HUES48 (cell line): ENCODE measurements around the gene ZRANB3.
"Not testable (repeated sequence)": the region's sequence is repeated elsewhere in the genome, so short reads cannot be mapped to it uniquely, and the experiment has no call there.

Experiments
- H3K27ac ChIP-seq: one replicate; pipeline ENCODE4 v1.7.0; 2013; ENCODE audit warnings: low read depth, low read length, inconsistent platforms
- H3K27me3 ChIP-seq: 2 replicates; pipeline ENCODE4 v1.6.1; 2013; ENCODE audit warnings: mild to moderate bottlenecking, low read length; ENCODE audit not compliant: control insufficient read depth, insufficient read depth
- H3K36me3 ChIP-seq: 2 replicates; pipeline ENCODE4 v1.6.1; 2013; ENCODE audit warnings: low read length; ENCODE audit not compliant: control insufficient read depth, insufficient read depth
- H3K4me1 ChIP-seq: 2 replicates; pipeline ENCODE4 v1.6.1; 2013; ENCODE audit warnings: mild to moderate bottlenecking, low read length; ENCODE audit not compliant: control insufficient read depth, insufficient read depth
- H3K4me3 ChIP-seq: 2 replicates; pipeline ENCODE4 v1.5.1; 2013; ENCODE audit warnings: mild to moderate bottlenecking, low read depth, low read length
- H3K9ac ChIP-seq: 2 replicates; pipeline ENCODE4 v1.6.1; 2013; ENCODE audit warnings: mild to moderate bottlenecking, low read depth, low read length, moderate library complexity
- H3K9me3 ChIP-seq: 2 replicates; pipeline ENCODE4 v1.6.1; 2013; ENCODE audit warnings: low read length; ENCODE audit not compliant: control insufficient read depth, insufficient read depth

ZRANB3 gene

DNA sequence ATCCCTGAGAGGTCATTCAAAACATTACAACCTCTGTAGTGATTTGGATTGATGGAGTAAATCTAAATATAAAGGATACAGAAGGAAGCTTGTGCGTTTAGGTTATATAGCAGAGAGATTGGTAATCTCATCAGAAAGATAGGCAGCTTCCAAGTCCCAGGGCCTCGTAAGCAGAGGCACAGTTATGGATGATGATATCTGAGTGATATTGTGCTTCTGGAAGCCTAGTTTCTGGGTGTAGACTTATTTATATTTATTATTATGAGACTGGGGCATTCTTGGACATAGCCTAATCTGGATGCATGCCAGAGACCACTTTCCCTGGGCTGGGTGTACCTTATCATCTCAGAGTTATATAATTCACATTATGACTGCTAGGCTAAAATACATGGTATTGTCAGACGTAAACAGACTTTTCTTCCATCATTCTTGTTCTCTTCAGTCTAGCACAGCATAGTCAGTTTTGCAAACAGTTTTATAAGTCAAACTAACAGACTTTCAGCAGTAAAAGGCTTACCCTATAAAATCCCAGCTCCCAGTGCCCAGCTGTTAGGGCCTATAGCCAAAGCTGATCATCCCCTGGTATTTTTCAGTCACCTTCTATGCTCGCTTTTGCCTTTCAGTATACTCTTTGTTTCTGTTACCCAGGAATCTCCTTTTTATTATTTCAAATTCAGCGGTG, 431.1 kb downstream of the ZRANB3 start:
- no peak overlapping the region for H3K9ac ChIP-seq
- no peak overlapping the region for H3K27ac ChIP-seq
- H3K27me3 ChIP-seq = no peaks in the 10 kb centered on the region
- H3K9me3 ChIP-seq = peaks cover 11% of the 10 kb centered on the region
- H3K4me1 ChIP-seq = no peaks in the 10 kb centered on the region
- H3K4me3 ChIP-seq = no peak overlapping the region
- peaks cover 3% of the 10 kb centered on the region for H3K36me3 ChIP-seq

DNA sequence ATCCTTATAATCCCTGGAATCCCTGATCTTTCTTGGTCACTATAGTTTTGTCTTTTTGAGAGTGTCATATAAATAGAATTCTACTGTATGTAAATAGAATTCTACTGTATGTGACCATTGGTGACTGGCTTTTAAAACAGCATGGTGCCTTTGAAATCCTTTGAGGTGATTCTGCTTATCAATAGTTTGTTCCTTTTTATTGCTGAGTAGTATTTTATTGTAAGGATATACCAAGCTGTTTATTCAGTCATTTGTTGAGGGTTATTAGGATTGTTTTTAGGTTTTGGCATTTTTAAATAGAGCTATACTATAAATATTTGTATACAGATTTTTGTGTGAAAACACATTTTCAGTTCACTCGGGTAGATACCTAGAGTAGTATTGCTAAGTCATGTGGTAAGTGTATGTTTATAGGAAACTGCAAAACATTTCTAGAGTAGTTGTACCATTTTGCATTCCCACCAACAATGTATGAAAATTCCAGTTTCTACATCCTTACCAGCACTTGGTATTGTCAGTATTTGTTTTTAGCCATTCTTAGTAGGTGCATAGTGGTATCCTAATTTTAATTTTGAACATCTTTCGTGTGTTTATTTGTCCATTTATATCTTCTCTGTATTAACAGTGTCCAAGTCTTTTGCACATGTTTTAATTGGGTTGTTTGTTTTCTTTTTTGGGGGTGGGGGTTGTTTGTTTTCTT, 433.3 kb downstream of the ZRANB3 start:
- no peak overlapping the region for H3K4me3 ChIP-seq
- H3K9ac ChIP-seq = no peak overlapping the region
- peaks cover 3% of the 10 kb centered on the region; the same call in 1 of the 2 replicates for H3K9me3 ChIP-seq
- H3K27ac ChIP-seq = no peak overlapping the region
- H3K4me1 ChIP-seq = no peaks in the 10 kb centered on the region
- H3K27me3 ChIP-seq = no peaks in the 10 kb centered on the region
- H3K36me3 ChIP-seq = peaks cover 20% of the 10 kb centered on the region

DNA sequence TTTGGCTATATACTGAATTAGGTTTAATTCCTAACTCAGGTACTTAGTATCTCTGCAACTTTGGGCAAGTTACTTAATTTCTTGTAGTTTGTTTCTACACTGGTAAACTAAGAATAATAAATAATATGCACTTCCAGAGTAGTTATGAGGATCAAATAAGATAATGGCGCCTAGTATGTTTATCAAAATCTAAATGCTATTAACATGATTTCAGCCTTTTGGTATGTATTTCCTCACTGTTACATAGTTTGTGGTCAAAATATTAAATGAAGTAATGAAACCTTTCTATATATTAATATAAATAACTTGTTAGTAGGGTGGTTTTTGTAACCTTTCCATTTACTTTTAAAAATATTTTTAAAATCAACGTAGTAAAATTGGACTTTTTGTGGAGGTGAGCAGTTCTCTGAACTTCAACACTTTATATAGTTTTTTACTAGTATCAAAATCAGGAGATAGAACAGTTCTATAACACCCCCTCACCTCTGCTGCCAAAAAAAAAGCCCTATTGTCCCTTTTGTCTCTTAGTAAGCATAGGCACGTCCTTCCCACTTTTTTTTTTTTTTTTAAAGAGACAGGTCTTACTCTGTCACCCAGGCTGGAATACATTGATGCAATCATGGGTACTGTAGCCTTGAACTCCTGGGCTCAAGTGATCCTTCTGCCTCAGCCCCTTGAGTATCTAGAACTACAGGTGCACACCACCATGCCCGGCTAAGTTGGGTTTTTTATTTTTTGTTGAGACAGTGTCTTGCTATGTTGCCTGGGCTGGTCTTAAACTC, 434.2 kb downstream of the ZRANB3 start:
- H3K36me3 ChIP-seq = peaks cover 20% of the 10 kb centered on the region
- H3K4me1 ChIP-seq = no peaks in the 10 kb centered on the region
- H3K4me3 ChIP-seq = no peak overlapping the region
- no peak overlapping the region for H3K9ac ChIP-seq
- no peaks in the 10 kb centered on the region for H3K27me3 ChIP-seq
- H3K27ac ChIP-seq = no peak overlapping the region
- no peaks in the 10 kb centered on the region for H3K9me3 ChIP-seq

DNA sequence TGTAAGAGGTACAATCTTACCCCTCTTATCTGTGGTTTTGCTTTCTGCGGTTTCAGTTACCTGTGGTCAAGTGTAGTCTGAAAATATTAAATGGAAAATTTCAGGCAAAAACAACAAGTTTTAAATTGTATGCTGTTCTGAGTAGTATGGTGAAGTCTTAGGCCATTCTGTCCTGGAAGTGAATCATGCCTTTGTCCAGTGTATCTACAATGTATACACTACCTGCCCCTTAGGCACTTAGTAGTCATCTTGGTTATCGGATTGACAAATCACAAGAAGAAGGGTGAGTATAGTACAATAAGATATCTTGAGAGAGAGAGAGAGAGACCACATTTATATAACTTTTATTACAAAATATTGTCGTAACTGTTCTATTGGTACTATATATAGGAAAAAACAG, 435.4 kb downstream of the ZRANB3 start:
- Histone ChIP-seq H3K27me3 (no peaks in the 10 kb centered on the region), H3K9me3 (no peaks in the 10 kb centered on the region), H3K9ac (no peak overlapping the region), H3K4me3 (no peak overlapping the region), H3K36me3 (peaks cover 20% of the 10 kb centered on the region), H3K4me1 (no peaks in the 10 kb centered on the region), H3K27ac (no peak overlapping the region)

DNA sequence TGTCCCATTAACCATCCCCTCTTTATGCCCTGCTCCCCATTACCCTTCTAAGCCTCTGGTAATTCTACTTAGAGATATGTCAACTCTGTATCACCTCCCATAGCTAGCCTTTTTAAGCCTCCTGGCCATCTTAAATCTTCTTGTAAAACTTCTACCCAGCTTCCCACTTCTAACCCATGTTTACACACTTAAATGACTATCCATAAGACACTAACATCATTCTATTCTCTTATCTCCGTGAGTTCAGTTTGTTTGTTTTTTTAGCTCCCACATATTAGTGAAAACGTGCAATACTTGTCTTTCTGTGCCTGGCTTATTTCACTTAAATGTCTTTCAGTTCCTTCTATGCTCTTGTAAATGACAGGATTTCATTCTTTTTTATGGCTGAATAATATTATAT, 436.5 kb downstream of the ZRANB3 start:
- H3K9me3 ChIP-seq = no peaks in the 10 kb centered on the region
- no peaks in the 10 kb centered on the region for H3K27me3 ChIP-seq
- H3K4me3 ChIP-seq = no peak overlapping the region
- H3K9ac ChIP-seq = no peak overlapping the region
- peaks cover 20% of the 10 kb centered on the region for H3K36me3 ChIP-seq
- H3K4me1 ChIP-seq = no peaks in the 10 kb centered on the region
- no peak overlapping the region for H3K27ac ChIP-seq

DNA sequence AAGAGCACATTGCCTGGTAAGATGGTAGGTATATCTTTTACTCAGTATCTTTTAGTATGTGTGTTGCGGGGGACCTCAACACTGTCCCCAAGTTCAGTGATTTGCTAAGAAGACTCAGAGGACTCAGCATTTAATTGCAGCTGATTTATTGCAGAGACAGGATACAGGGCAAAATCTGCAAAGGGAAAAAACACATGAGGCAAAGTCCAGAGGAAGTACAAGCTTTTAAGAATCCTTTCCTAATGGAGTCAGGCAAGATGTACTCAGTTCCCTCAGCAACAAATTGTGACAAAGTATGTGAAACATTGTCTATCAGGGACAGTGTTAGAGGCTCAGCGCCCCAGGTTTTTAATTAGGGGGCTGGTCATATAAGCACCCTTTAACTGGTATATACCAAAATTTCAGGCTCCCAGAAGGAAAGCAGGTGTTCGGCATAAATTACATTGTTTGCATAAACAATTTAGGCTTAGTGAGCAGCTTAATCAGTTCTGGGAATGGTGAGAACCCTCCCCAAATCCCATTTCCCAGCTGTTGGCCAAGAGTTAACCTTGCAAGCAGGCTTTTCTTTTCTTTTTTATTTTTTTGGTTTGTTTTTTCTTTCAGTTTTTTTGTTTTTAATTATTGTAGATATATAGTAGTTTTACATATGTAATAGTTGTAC, 437.2 kb downstream of the ZRANB3 start:
- Histone ChIP-seq H3K27ac (no peak overlapping the region), H3K36me3 (peaks cover 20% of the 10 kb centered on the region)

DNA sequence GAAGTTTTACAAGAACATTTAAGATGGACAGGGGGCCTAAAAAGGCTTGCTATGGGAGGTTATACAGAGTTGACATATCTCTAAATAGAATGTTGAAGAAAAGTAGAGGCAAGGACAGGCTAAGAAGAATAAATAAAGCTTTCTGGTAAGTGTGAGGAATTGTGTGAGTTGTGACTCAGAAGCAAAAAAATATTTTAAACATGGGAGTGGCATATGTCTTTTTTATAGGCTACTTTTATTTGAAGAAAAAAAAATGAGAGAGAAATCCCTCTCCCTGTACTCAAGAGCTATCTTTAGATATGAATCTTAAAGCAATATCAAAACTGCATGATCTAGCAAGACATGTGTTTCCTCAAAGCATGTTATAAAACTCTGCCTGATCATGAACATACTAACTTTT, 437.8 kb downstream of the ZRANB3 start:
- Histone ChIP-seq H3K9me3 (no peaks in the 10 kb centered on the region), H3K4me1 (no peaks in the 10 kb centered on the region), H3K36me3 (peaks cover 20% of the 10 kb centered on the region), H3K9ac (no peak overlapping the region), H3K27me3 (no peaks in the 10 kb centered on the region), H3K4me3 (no peak overlapping the region), H3K27ac (no peak overlapping the region)

More for the DNA sequence above, 437.2 kb downstream of the ZRANB3 start:
- Histone ChIP-seq H3K27me3 (no peaks in the 10 kb centered on the region), H3K4me1 (no peaks in the 10 kb centered on the region), H3K9me3 (no peaks in the 10 kb centered on the region), H3K4me3 (no peak overlapping the region), H3K9ac (no peak overlapping the region)

DNA sequence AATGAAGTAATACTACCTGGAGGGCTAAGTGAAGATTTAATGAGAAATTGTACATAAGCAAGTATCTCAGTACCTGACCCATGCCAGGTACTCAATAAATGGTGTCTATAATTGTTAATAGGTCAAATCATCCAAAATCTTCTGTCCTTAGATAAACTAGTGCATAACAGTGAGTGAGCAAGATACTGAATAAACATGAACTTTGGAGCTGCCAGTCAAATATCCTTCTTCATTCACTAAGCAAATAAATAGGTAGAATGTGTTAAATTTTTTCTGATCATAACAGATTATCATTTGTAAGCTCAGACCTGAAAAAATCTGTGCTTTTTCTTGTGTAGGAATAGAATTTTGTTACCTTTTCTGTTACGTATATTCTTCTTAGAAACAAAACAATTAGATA, 439.3 kb downstream of the ZRANB3 start:
- Histone ChIP-seq H3K4me1 (no peaks in the 10 kb centered on the region), H3K9me3 (no peaks in the 10 kb centered on the region), H3K27ac (no peak overlapping the region), H3K36me3 (peaks cover 20% of the 10 kb centered on the region), H3K4me3 (no peak overlapping the region), H3K9ac (no peak overlapping the region), H3K27me3 (no peaks in the 10 kb centered on the region)

DNA sequence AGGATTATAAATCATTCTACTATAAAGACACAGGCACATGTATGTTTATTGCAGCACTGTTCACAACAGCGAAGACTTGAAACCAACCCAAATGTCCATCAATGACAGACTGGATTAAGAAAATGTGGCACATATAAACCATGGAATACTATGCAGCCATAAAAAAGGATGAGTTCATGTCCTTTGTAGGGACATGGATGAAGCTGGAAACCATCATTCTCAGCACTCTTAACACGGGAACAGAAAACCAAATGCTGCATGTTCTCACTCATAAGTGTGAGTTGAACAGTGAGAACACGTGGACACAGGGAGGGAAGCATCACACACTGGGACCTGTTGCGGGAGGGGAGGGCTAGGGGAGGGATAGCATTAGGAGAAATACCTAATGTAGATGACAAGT, 441.4 kb downstream of the ZRANB3 start:
- not testable (repeated sequence) for H3K9ac ChIP-seq, H3K9me3 ChIP-seq, H3K27ac ChIP-seq, H3K27me3 ChIP-seq, H3K4me1 ChIP-seq, H3K4me3 ChIP-seq
- H3K36me3 ChIP-seq = peaks cover 14% of the 10 kb centered on the region
